Testis (tissue), 3 donors: ENCODE data around the gene ATP5F1D. TPM values are rescaled to one million over a fixed set of nuclear protein-coding genes. Genes with fewer than 3 reads are reported as not detected.

Source experiments
- DNase-seq: peaks from one replicate; pipeline ENCODE4 v3.0.0-alpha.2; 2019
- H3K27ac ChIP-seq, 2 donors: fragments of 200-600 bp; sonication (generic); one replicate each; pipeline ENCODE4 v1.5.1; 2019
- H3K27me3 ChIP-seq: fragments of 200-600 bp; sonication (generic); one replicate; pipeline ENCODE4 v1.5.1; 2019
- H3K36me3 ChIP-seq: fragments of 200-600 bp; sonication (generic); one replicate; pipeline ENCODE4 v1.5.1; 2017; ENCODE audit warnings: low read depth; ENCODE audit errors: missing control alignments
- H3K4me1 ChIP-seq: fragments of 200-600 bp; sonication (generic); one replicate; pipeline ENCODE4 v1.5.1; 2019
- H3K4me3 ChIP-seq, 2 donors: fragments of 200-600 bp; sonication (generic); one replicate each; pipeline ENCODE4 v1.5.1; 2017 to 2019
- H3K9me3 ChIP-seq: fragments of 200-600 bp; sonication (generic); one replicate; pipeline ENCODE4 v1.5.1; 2017
- CTCF ChIP-seq, 3 experiments: fragments of 450-650 bp in 2 of 3; fragments of 200-600 bp in 1 of 3; sonication (generic) in 1 of 3; IDR thresholded peaks; one replicate each; pipeline ENCODE4 v1.5.1; 2016 to 2019; ENCODE audit warnings: antibody characterized with exemption in 3 of 3, mild to moderate bottlenecking in 2 of 3, moderate library complexity in 1 of 3
- POLR2A ChIP-seq: fragments of 450-650 bp; IDR thresholded peaks from one replicate; pipeline ENCODE4 v1.6.1; 2017; ENCODE audit warnings: antibody characterized with exemption, mild to moderate bottlenecking, moderate library complexity
- WGBS, 2 donors: methylation state at CpG; one replicate each; pipeline ENCODE4 v1.1.5; 2018; 5-methylcytosine and 5-hydroxymethylcytosine counted together
- intact Hi-C: fragments of 100-400 bp; cut with DNase I; formaldehyde crosslinking; loops from one replicate; pipeline ENCODE4 v1.15.1; 2023; ENCODE audit warnings: low total_unique reads
- polyA plus RNA-seq: library from polyadenylated mRNA; stranded (reverse); fragments of 350-450 nt; fragmentation: Illumina TruSeq; extraction: RNeasy Lipid Tissue Mini Kit (QIAGEN cat#74804); gene quantifications from one replicate; pipeline ENCODE4 v1.2.3, GENCODE V29; 2014; ENCODE audit warnings: low read depth, low replicate concordance; ENCODE audit not compliant: insufficient read depth
- total RNA-seq, 2 donors: library from RNA; depleted of rRNA; stranded (reverse); fragments of >200 nt; gene quantifications; one replicate each; pipeline ENCODE4 v1.2.3, GENCODE V29; 2016

The ATP5F1D gene
- total and polyA plus RNA-seq, 3 donors from 2014 or later: 94.5 to 166 (median 104) TPM

DNA sequence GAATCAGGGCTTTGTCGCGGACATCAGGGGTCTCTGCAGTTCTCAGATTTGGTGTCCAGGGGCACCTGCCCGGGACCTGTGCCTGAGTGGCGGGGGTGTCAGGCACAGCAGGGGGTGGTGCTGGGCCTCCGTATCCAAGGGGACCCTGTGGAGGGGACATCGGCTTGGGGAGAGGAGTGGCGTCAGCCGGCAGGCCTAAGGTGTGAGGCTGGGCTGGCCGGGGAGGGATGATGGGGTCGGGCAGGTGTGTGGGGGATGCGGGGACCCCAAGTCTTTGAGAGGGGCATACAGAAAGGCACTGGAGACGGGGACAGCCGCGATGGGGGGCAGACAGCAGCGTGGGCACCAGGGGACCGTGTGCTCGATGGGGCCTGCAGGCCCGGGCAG, 46.7 kb downstream of the ATP5F1D start:
- H3K36me3 ChIP-seq: no peaks in the 10 kb centered on the region
- WGBS, 2 donors: 88 to 94% methylated on average over 11 to 16 of the region's 18 CpGs
- H3K27ac ChIP-seq: no peak overlapping the region
- intact Hi-C loops: no loop called here
- no peaks in the 10 kb centered on the region for H3K27me3 ChIP-seq
- peaks cover 14% of the 10 kb centered on the region for H3K4me1 ChIP-seq
- H3K9me3 ChIP-seq: no peaks in the 10 kb centered on the region
- TF ChIP-seq CTCF (IDR thresholded peaks at IDR 0.05): no peak
- no peak for TF ChIP-seq POLR2A
- H3K4me3 ChIP-seq: no peak overlapping the region
- DNase-seq: no peak

DNA sequence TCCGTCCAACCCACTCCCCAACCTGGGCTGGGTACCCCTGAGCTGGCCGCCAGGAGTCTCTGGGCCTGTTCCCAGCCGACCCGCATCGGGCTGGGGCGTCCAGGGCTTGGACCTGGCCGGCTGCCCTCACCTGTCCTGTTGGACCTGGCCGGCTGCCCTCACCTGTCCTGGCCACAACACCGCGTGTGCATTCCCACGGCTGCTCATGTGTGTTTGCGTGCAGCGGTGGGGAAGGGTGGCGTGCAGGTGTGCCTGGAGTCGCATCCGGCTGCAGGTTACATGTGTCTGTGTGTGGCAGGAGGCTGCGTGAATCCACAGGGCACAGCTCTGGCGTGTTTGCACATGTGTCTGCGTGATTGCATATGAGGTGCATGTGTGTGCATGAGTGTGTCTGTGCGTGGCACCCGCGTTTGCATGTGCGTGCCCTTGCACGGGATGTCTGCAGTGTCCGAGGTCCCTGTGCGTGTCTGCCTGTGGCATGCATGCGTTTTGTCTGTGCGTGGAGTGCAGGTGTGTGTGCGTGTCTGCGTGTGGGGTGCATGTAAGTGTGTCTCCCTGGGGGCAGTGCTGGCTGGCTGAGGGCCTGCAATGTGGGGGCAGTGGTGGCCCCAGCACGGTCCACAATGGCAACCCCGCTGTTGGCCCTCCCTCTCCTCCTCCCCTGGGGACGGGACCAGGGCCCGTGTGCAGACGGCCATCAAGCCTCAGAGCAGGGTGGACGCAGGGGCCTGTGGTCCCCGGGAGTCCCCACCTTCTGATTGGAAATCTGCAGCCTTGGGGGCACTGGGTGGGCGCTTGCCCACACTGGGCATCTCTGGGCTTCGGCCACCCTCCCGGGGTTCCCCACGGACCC, 47.5 kb downstream of the ATP5F1D start:
- Histone ChIP-seq H3K27me3 (no peaks in the 10 kb centered on the region), H3K4me3 (no peak overlapping the region), H3K27ac (no peak overlapping the region), H3K4me1 (peaks cover 6% of the 10 kb centered on the region), H3K9me3 (no peaks in the 10 kb centered on the region), H3K36me3 (no peaks in the 10 kb centered on the region)
- intact Hi-C loops: no loop called here
- TF ChIP-seq POLR2A: no peak
- no peak for TF ChIP-seq CTCF (IDR thresholded peaks at IDR 0.05)
- no peak for DNase-seq
- 93 to 100% methylated on average over 3 to 34 of the region's 41 CpGs for WGBS, 2 donors

DNA sequence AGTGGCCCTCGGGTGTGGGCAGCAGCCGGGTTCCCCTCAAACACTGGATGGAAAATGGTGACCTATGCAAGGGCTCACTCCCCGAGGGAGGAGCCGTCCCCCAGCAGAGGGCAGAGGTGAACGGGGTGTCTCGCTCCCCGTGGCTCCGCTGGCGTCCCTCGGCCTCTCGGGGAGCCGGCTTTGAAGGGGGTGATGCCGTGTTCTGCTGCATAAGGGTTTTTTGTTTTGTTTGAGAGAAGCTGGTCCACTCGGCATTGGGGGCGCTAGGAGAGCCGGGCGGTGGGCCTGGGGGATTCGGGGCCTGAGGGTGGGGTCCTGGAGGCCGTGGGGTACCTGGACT, 48.1 kb downstream of the ATP5F1D start:
- no peaks in the 10 kb centered on the region for H3K9me3 ChIP-seq
- no peak overlapping the region for H3K27ac ChIP-seq
- no peak for TF ChIP-seq CTCF (IDR thresholded peaks at IDR 0.05)
- no peak for TF ChIP-seq POLR2A
- H3K4me3 ChIP-seq: no peak overlapping the region
- H3K4me1 ChIP-seq: peaks cover 5% of the 10 kb centered on the region
- DNase-seq: no peak
- no peaks in the 10 kb centered on the region for H3K36me3 ChIP-seq
- intact Hi-C loops: no loop called here
- WGBS, 2 donors: 91 to 92% methylated on average over 17 to 19 of the region's 19 CpGs
- H3K27me3 ChIP-seq: no peaks in the 10 kb centered on the region

GRCh38 chr19:1290196-1290702, 48.7 kb downstream of the ATP5F1D start:
- DNase-seq: no peak
- Histone ChIP-seq H3K4me3 (no peak overlapping the region), H3K27ac (no peak overlapping the region), H3K9me3 (no peaks in the 10 kb centered on the region), H3K4me1 (peaks cover 6% of the 10 kb centered on the region), H3K27me3 (no peaks in the 10 kb centered on the region), H3K36me3 (no peaks in the 10 kb centered on the region)
- intact Hi-C loops: no loop called here
- TF ChIP-seq POLR2A (no peak), CTCF (IDR thresholded peaks at IDR 0.05) (no peak)
- 87 to 100% methylated on average over 1 to 24 of the region's 24 CpGs for WGBS, 2 donors
